BE2C (cell line): ENCODE results near the gene BMF.
"Not testable (repeated sequence)": the region's sequence is repeated elsewhere in the genome, so short reads cannot be mapped to it uniquely, and the experiment has no call there.

Experiments
- DNase-seq: peaks from one replicate; pipeline ENCODE4 v3.0.0-alpha.2; 2020
- H3K27me3 ChIP-seq: fragments of 250-450 bp; sonication (Bioruptor Pico); 2 replicates; pipeline ENCODE4 v1.5.1; 2020; ENCODE audit warnings: mild to moderate bottlenecking
- H3K36me3 ChIP-seq: fragments of 250-450 bp; sonication (Bioruptor Pico); 2 replicates; pipeline ENCODE4 v1.5.1; 2020; ENCODE audit warnings: mild to moderate bottlenecking
- H3K4me1 ChIP-seq: fragments of 250-450 bp; sonication (Bioruptor Pico); 2 replicates; pipeline ENCODE4 v1.5.1; 2020
- H3K4me3 ChIP-seq: 2 replicates; pipeline ENCODE4 v1.5.1; 2011; ENCODE audit warnings: low read depth, low read length
- H3K9me3 ChIP-seq: fragments of 250-450 bp; sonication (Bioruptor Pico); 2 replicates; pipeline ENCODE4 v1.5.1; 2020
- CTCF ChIP-seq: IDR thresholded peaks from 2 replicates; pipeline ENCODE4 v1.5.1; 2012; ENCODE audit warnings: mild to moderate bottlenecking, low read depth, low read length

BMF gene

GRCh38 chr15:40136470-40137302, 28.0 kb upstream of the BMF start:
- DNase-seq, result no peak
- Histone ChIP-seq H3K4me1 (no peaks in the 10 kb centered on the region), H3K9me3 (no peaks in the 10 kb centered on the region), H3K36me3 (no peaks in the 10 kb centered on the region), H3K4me3 (no peak overlapping the region), H3K27me3 (0 out of 2 replicates have a peak, but pooled peaks cover 6% of the 10 kb centered on the region)
- no peak for TF ChIP-seq CTCF

- not testable (repeated sequence) for H3K4me3 ChIP-seq, DNase-seq, H3K27me3 ChIP-seq, H3K9me3 ChIP-seq, H3K4me1 ChIP-seq, H3K36me3 ChIP-seq
These were observed 27.3 kb upstream of the BMF start for GRCh38 chr15:40135846-40136450.

GRCh38 chr15:40134885-40135284, 26.2 kb upstream of the BMF start:
- Histone ChIP-seq H3K4me1 (no peaks in the 10 kb centered on the region; the same call in 1 of the 2 replicates), H3K9me3 (no peaks in the 10 kb centered on the region), H3K4me3 (no peak overlapping the region), H3K36me3 (no peaks in the 10 kb centered on the region), H3K27me3 (peaks cover 10% of the 10 kb centered on the region; the same call in 1 of the 2 replicates)
- no peak for TF ChIP-seq CTCF
- DNase-seq, result no peak

- no peak overlapping the region for H3K4me3 ChIP-seq
- no peak for TF ChIP-seq CTCF
- no peak for DNase-seq
- H3K9me3 ChIP-seq, result no peaks in the 10 kb centered on the region
- H3K4me1 ChIP-seq, result no peaks in the 10 kb centered on the region; the same call in 1 of the 2 replicates
- peaks cover 14% of the 10 kb centered on the region for H3K27me3 ChIP-seq
- no peaks in the 10 kb centered on the region for H3K36me3 ChIP-seq
These were observed 24.9 kb upstream of the BMF start for GRCh38 chr15:40133544-40133943.

GRCh38 chr15:40130799-40131502, 22.3 kb upstream of the BMF start:
- no peak overlapping the region for H3K4me3 ChIP-seq
- H3K9me3 ChIP-seq, result no peaks in the 10 kb centered on the region
- no peak for DNase-seq
- no peak for TF ChIP-seq CTCF
- no peaks in the 10 kb centered on the region; the same call in 1 of the 2 replicates for H3K4me1 ChIP-seq
- H3K36me3 ChIP-seq, result no peaks in the 10 kb centered on the region
- H3K27me3 ChIP-seq, result peaks cover 20% of the 10 kb centered on the region

GRCh38 chr15:40130118-40130517, 21.4 kb upstream of the BMF start:
- no peak for DNase-seq
- no peaks in the 10 kb centered on the region for H3K36me3 ChIP-seq
- no peaks in the 10 kb centered on the region; the same call in 1 of the 2 replicates for H3K4me1 ChIP-seq
- no peak overlapping the region for H3K4me3 ChIP-seq
- TF ChIP-seq CTCF, result no peak
- peaks cover 20% of the 10 kb centered on the region for H3K27me3 ChIP-seq
- no peaks in the 10 kb centered on the region for H3K9me3 ChIP-seq
